ENCODE data around the gene PLAAT2.
"Not testable (repeated sequence)": the region's sequence is repeated elsewhere in the genome, so short reads cannot be mapped to it uniquely, and the experiment has no call there.

Gene PLAAT2

DNA sequence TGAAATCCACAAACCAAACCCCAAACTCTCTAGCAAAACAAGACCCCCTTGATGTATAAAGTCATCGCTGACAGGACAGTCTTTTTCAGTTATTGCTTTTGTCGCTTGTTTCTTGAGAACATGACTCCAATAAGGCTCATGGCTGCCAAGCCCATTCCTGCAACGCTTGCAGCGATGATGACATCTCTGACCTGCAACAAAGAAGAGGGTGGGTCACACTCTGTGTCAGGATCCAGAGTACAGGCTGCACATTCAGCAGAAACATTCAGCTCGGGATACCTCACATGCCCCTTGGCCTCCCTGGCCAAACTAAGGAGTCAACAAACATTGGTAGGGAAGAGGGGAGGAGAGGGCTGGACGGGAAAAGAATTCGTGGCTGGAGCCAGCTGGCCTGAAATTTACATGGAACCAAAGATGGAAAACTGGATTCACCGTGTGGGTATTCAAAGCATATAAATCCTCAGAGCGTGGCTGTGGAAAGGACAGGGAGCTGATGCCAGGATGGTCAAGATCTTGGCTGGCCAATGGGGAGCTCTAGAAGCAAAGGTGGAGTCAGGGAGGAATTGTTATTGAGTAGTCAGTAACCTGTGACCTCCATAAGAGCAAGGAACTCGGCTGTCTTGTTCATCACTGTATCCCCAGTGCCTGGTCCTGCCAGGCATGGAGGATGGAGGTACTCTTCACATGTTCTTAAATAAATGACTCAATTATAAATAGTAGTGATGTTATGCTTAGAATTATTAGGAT lies 11.8 kb upstream of the PLAAT2 start:
- DNase-seq: no peak

DNA sequence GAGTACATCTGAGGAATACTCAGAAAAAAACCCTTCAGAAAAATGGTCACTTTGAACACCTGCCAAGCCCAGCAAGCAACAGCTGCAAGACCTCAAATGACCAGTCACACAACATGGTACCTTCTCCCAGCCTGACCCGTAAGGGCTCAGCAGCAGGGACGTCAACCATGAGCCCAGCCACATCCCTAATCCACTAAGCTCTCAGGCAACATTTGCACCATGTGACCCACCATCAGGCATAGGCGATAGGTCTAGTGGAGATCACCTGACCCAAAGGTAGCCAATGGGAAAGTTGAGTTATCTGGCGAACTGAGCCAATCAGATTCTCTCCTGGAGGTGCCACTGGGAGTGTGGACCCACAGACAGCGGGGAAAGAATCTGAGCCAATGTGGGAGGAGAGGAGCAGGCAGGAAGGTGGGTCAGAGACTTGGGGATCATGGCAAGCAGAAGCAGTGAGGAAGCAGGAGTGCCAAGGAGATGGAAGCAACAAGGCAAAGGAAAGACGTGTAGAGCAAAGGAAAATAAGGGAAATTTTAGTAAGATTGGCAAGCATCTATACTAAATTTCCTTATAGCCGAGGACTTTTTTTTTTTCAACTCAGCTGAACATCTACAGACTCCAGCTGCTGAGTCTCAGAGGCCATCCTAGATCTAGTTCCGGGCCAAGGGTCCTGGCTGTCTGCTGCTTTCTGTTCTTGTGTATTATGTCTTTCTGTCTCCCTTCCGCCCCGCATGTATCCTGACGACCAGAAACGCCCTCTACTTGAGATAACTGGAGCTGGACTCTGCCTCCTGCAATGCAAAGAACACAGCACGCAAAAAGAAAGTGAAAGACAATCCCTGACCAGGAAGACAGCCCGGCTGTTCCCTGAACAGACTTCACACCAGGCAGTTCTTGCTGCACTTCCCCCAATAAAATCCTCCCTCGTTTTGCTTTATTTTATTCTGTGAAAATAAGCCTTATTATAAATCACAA lies 11.0 kb upstream of the PLAAT2 start:
- DNase-seq: no peak

DNA sequence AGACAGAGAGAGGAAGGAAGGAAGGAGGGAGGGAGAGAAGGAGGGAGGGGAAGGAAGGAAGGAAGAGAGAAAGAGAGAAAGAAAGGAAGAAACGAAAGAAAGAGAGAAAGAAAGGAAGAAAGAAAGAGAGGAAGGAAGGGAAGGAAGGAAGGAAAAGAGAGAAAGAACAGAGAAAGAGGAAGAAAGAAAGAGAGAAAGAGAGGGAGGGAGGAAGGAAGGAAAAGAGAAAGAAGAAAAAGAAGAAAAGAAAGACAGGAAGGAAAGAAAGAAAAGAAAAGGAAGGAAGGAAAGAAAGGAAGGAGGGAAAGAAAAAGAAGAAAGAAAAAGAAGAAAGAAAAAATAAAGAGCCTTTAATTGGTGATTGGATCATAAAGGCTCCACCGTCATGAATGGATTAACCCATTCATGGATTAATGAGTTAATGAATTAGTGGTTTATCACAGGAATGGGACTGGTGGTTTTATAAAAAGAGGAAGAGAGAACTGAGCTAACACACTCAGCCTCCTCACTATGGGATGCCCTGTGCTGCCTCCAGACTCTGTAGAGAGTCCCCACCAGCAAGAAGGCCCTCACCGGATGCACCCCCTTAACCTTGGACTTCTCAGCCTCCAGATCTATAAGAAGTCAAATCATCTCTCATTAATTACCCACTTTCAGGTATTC lies 9.0 kb upstream of the PLAAT2 start:
- no peak for DNase-seq

DNA sequence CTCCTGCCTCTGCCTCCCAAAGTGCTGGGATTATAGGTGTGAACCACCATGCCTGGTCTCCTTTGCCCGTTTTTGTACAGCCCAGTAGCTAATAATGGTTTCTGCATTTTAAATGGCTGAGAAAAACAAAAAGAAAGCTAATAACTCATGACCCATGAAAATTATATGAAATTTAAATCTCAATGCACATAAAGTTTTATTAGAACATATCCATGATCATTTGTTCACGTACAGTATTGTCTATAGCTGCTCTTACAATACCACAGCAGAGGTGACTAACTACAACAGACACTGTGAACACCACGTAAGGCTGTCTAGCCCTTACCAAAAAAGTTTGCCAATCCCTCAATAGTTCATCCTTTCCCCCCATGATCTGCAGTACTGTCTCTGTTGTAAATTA lies 6.4 kb upstream of the PLAAT2 start:
- no peak for DNase-seq

DNA sequence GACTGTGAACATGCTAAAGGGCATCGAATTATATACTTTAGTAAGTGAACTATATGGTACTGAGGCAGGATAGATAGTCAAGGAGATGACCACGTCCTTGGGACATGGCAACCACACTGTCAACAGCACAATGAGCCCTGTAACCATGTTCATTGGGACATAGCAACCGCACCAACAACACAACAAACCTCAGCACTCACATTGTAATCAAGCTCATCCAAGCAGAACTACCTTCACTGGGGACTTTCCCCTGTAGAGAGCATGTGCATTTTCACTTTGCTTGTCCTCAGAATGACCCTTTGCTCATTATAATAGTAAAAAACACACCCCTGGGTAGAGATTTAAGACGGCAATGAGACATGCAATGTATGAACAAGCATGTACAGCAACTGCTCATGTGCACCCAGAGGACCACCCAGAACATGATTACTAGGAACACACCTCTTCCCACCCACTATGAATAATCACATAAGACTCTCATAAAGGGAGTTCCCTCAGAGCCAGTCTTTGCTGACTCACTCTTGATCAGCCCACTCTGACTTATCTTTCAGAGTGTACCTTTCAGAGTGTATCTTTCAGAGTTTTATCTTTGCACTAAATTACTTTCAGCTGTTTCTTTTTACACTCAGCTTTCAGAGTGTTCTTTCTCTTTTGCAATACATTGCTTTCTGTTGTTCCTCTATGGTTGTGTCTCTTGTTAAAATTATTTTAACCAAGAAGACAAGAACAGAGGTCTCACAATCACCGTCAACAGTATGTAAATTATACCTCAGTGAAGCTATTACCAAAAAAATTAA lies 4.1 kb upstream of the PLAAT2 start:
- DNase-seq: peak; percentile 67

DNA sequence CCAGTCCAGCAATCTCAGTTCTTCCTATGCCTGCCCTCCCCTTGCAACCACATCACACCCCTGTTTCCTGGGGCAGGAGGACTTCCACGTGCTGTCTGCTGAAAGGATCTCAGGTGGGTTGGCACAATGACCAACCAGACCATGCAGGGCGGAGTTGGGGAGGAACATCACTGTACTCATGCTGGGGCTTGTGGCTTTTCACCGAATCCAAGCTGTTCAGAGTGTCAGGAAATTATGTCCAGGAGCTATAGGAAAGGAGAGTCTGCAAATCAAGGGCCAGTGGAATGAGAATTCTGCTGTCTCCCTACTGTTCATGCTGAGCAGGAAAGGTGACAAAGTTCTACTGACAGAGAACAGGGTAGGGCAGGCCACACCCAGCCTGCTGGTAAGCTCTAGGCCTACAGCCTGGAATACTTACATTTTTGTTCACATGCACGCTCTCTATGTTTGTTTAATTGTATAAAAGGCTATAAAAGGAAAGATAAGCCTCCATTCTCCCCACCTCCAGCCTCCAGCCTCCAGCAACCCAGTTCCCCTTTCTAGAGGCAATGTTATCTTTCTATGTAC lies 1.7 kb upstream of the PLAAT2 start:
- DNase-seq: no peak

DNA sequence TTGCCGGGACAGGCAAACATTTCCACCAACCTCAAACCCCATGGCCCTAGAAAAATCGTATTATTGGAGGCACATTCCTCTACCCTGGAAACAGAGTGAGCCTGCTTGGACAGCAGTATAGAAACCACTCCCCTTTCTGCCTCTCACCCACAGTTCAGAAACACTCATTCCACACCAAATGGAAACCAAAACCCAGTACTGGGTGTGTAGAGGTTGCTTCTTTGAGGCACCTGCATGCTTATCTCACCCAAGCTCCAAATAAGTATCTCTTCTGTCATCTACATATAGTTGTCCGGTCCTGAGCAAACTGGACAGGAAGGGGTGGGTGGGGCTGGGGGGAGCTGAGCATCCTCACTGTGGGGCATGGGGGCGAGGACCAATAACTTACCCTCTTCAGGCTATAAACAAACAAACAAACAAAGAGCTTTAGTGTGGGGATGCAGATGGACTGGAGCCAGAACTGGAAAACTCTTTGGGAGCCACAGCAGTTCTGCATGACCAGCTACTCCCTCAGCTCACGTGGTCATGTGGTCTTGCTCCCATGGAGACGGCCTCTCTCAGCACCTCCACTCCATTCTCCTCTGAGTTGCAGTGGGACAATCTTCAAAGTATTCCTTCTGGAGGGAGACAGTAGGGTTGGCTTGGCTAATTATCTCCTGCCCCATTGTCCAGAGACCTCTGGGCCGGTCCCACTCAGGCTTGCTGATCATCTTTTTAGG lies 1.0 kb upstream of the PLAAT2 start:
- no peak for DNase-seq

DNA sequence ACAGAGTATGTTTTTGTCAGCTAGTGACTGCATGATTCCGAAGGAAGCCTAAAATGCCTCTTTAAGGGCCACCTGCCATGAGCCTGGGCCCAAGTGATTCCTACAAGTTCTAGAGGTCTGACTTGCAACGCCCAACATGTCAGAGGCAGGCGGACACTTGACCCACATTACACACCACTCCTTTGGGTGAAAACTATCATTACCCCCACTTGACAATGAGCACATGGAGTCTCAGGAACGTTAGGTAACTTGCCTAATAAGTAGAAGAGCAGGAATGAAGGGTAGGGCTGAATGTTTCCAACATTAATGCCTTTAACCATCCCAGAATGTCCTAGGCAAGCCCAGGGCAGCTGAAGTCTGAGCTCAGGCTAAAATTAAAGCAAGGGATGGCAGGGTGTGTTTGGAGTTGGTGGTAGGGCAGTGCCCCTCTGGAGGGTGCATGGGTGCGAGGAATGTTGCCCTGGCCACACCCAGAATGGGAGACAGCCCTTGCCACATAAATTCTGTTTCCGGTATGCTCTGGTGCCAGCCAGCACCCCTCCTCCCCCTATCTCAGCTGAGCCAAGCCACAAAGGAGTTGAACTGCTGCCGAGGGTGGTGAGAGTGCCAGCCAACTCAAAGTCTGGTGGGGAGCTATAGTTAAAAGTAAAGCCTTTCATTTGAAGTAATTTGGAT lies 2.5 kb downstream of the PLAAT2 start:
- no peak for DNase-seq

DNA sequence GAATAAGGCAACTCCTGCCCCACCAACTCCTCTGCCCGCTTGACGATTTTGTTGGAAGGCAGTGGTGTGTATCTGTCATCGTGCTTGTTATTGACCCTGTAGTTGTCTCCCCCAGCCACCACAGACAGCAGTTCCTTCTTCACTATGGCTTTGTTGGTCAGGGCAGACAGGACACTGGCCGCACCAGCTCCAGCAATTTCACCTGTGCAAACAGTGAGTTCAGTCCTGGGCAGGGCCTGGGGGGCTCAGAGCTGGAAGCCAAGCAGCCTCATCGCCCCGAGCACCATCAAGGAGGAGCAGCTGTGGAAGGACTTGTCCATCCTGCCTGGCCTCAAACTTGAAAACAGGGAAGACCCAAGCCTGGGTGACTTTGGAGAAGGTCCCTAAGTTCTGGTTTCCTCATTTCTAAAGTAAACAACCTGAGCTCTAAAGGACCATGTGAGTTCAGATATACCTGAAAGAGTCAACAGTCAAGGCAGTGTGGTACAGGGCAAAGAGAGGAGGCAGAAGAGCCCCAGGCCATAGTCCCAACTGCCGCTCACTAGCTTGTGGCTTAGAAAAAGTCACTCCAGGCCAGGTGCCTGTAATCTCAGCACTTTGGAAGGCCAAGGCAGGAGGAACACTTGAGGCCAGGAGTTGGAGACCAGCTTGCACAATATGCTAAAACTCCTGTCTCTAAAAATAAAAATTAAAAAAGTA lies 4.6 kb downstream of the PLAAT2 start:
- DNase-seq: no peak

DNA sequence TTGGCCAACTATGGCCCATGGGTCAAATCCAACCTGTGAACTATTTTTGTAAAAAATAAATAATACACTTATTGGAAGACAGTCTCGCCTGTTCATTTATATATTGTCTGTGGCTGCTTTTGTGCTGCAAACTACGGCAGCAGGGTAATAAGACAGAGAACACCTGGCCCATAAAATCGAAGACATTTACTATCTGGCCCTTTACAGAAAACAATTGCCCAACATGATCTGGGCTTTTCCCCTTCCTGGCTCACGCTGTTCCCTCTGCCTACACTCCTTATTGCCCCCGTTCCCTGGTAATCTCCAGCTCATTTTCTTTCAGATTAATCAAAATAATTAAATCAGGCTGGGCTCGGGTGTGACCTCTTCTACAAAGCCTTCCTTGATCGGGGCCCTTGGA lies 5.6 kb downstream of the PLAAT2 start:
- no peak for DNase-seq

DNA sequence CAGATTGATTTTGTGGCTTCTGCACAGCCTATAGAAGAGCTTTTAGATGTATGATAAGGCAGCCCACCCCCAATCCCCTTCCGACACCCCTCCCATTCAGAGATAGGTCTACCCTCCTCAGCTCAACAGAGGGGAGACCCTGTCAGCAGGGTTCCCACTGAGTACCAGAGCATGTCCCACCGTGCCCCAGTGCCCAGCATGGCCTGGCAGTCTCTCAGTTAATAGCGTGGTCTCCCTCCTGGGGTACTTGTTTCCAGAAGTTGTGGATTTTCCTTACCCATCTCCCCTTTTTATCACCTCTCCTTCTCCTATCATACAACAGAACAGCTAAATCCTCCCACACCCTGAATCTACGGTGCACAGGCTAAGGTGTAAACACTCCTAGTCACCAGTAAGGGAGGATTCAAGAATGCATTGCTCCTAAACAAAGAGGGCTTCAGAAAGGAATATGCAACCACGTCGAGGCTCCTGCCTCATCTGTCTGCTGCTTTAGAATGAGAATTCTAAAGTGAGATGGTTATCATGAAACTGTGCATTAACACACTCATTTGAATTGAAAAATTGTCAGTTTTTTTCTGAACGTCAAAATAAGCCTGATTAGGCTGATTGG lies 6.7 kb downstream of the PLAAT2 start:
- no peak for DNase-seq

DNA sequence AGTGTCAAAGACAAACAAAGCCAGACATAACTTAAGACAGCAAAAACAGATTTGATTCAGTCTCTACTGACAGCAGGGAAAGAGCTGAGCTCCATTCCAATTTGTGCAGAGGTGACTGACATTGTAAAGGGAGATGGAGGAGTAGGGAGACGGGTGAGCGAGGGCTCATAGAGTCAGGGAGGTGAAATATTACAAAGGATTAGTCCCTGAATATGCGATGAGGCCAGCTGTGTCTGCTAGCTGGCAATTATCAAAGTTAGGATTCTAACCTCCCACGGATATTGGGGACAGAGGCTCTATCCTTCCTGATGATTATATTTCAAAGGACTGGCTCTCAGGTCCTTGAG lies 8.3 kb downstream of the PLAAT2 start:
- DNase-seq: no peak

DNA sequence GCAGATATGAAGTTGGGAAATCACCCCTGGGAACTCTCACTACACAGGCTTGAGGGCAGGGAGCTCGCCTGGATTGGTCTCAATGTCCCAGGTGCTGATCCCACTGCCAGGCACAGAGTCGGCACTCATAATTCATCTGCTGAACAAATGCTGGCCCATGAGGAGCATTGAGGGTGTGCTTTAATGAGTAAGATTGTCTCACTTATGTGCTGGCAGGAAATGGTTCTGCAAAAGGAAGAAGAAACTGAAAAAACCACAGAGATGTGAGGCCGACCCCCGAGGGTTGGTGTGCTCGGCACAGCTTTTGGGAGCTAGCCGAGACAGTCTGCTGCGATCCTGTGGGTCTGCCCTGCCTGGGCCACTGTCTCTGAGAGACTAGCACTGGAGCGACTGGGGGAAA lies 9.4 kb downstream of the PLAAT2 start:
- peak; percentile 45 for DNase-seq

DNA sequence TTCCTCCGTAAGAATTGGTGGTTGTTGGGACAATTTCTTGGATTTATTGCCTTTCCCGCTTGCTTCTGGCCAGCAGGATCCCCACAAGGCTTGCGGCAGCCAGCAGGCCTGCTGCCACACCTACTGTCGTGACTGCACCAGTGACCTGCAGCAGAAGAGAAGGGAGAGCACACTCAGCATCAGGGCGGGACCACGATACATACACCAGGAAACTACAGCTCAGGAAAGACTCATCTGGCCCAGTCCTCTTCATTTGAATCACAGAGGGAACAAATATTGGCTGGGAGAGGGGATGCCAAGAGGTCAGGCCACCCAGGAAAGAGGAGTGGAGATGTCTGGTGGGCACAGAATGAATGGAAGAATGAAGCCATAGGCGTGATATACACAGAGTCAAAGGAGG lies 10.3 kb downstream of the PLAAT2 start:
- DNase-seq: no peak

DNA sequence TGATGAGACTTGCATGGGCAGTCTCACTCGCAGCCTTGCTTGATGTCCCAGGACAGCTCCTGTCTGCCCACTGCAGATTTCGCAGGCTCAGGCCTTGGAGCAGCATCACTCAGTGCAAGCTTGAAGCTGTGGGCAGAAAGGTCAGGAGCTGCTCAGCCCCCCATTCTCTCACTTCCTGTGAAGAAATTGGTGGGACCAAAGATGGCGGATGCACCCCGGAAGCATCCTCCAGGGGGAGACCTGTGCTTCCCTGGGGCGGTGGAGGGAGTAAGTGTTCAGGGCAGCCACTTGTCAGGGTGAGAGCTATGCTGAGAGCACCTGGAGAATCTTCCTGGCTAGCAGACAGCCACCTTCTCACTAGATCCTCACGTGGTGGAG lies 11.3 kb downstream of the PLAAT2 start:
- no peak for DNase-seq

DNA sequence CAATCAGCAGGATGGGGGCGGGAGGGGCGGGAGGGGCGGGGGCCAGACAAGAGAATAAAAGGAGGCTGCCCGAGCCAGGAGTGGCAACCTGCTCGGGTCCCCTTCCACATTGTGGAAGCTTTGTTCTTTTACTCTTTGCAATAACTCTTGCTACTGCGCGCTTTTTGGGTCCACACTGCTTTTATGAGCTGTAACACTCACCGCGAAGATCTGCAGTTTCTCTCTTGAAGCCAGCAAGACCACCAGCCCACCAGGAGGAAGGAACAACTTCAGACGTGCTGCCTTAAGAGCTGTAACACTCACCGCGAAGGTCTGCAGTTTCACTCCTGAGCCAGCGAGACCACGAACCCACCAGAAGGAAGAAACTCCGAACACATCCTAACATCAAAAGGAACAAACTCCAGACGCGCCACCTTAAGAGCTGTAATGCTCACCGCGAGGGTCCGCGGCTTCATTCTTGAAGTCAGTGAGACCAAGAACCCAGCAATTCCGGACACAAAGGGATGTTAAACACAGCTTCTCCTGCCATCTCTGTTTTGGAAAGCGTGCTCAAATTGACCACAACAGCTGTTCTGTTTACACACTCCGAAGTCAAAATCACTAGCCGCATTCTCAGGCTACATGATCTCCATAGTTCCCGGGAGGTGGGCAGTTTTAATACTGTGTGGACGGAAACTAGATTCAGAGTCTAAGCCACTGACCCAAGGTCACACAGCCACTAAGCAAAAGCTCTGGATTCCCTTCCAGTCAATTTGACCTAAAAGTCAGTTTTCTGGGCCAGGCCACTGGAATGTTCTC lies 11.9 kb downstream of the PLAAT2 start:
- DNase-seq: no peak

DNA sequence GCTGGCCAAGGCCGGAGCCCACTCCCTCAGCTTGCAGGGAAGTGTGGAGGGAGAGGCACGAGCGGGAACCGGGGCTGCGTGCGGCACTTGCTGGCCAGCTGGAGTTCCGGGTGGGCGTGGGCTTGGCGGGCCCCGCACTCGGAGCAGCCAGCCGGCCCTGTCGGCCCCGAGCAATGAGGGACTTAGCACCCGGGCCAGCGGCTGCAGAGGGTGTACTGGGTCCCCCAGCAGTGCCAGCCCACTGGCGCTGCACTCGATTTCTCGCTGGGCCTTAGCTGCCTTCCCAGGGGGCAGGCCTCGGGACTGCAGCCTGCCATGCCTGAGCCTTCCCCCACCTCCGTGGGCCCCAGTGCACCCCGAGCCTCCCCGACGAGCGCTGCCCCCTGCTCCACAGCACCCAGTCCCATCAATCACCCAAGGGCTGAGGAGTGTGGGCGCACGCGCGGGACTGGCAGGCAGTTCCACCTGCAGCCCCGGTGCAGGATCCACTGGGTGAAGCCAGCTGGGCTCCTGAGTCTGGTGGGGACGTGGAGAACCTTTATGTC lies 13.0 kb downstream of the PLAAT2 start:
- DNase-seq: not testable (repeated sequence)

DNA sequence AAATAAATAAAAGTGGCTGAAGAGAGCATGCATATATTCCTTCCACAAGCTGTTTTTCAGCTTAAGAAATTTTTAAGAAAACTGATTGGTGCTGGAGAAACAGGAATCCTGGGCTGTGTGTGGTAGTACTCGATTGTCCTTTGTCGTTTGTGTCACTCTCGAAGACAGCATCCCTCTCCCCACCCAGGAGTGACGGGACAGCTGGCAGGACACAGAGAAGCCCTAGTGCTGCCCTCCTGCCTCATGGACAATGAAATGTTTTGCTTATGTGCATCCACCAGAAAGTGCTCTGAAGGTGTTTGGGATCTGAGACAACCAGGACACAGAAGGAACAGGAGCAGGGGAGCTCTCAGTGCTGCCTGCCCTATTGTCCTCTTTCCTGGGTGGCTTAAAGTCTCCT lies 13.8 kb downstream of the PLAAT2 start:
- no peak for DNase-seq

DNA sequence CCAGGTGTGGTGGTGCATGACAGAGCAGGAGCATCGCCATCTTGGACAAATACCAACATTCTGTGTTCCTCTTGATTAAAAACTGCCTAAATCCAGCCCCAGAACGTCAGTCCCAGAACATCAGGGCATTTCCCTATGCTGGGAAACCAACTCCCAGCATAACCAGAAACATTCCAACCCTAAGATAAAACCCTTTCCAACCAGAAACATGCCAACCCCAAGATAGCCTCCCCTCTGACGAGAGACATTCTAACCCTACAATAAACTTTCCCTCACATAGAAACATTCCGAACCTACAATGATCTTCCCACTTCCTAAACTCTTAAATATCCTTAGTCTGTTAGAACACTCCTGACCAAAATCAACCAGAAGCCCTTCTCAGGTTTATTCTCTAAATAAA lies 15.0 kb downstream of the PLAAT2 start:
- DNase-seq: no peak

Measured in activated naive CD4-positive, alpha-beta T cell treated with anti-CD3 and anti-CD28 coated beads, Interleukin-2, amount 50 U/mL, for 16 hours (primary cell).